NCI-H82 (cell line): ENCODE data around the gene NUDCD3.

ENCODE experiments used
- DNase-seq: peaks from one replicate; lab custom pipeline; 2025; lab: John Stamatoyannopoulos, UW

NUDCD3 gene

DNA sequence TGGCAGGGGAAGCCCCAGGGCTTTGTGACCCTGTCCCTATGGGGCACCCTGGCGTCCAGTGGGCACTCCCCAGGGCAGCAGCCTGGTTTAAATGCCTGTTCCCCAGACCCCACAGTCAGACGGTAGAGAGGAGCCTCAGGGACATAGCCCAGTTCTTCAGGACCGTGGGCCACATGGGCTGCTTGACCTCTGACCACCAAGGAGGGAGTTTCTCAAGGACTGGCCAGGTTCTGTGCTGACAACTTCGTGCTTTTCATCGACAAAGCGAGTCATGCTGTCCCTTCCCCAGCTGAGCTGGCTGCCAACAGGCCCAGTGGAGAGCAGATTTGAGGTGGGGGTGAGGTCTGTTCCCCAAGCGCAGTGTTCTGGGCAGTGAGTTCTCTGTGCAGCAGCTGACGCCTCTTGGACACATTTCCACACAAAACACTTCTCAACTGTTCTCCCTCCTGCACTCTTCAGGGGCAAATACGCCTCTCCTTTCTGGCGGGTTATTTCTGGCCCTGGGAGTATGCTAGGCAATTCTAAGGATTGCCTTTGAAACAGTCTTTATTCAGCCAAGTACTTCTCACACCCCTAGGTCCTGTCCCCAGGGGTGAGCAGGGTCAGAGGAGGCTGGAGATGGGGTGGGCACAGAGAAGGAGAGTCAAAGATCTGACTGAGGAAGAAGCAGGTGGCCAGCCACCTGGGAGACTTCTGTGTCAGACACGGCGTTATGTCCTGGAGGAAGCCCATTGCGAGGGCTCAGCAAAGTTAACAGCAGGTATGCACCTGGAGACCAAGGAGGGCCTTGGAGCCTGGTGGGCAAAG, 107.8 kb downstream of the NUDCD3 start:
- DNase-seq: no peak

GRCh38 chr7:44381494-44382220, 108.8 kb downstream of the NUDCD3 start:
- DNase-seq: no peak

- DNase-seq: no peak
Observed at GRCh38 chr7:44380831-44381493, 109.5 kb downstream of the NUDCD3 start.

DNA sequence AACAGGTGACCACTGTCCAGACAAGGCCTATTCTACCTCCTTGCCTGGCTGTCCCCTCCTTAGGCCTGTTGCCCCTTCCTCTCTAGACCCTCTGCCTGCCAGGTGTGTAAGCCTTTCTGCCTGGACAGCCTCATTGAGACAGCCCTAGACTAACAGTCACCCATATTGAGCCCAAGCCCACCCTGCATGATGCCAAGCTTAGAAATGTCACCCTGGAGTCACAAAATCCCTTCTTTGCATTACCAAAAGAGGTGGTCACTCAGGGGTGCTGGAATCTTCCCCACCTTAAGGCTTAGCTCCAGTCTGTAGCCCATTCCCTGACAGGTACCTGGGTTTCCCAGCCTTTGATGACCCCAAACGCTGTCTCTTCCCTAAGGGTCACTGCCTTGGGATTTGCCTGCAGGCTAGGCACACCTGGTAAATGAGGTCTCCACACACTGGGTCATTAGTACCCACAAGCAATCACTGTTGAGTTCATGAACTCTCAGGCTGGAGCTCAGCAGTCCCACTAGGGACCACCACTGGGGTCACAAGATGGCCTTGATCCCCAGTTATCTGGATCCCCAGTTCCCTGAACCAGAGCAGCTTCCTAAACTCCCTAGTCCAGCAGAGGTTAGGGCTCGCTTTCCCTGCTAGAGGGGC, 110.1 kb downstream of the NUDCD3 start:
- no peak for DNase-seq

- DNase-seq: no peak
Observed at GRCh38 chr7:44379366-44380188, 110.9 kb downstream of the NUDCD3 start.

DNA sequence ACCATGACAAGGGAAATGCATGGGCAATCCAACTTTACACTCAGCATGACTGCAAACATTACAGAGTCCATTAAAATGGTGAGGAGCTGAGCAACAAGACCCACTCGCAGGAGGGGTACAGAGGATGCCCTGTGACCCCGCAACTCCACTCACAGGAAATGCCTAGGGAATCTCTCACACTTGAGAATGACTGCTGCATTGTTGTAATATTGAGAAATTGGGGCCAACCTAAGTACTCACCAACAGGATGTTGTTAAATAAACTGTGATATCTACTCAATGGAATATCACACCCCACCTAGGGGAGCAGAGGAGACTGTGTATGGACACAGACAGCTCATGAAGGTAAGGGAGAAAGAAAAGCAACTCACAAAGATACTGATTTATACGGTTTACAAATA, 111.7 kb downstream of the NUDCD3 start:
- no peak for DNase-seq

- no peak for DNase-seq
Observed at GRCh38 chr7:44377681-44378421, 112.6 kb downstream of the NUDCD3 start.

DNA sequence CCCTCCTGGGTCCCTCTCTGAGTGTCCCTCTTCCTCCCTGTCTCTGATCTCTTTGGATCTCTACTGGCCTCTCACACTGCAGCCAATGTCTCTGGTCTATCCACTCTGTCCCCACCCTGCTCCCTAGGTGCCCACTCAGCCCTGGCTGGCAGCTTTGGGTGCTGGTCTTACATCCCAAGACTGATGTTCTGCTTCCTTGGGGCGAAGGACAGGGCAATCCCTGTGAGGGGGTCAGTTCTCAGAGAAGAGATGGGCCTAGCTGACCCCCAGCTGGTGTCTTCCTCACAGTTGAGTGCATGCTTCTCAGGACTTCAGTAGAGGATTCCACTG, 113.4 kb downstream of the NUDCD3 start:
- no peak for DNase-seq

- DNase-seq: no peak
Observed at GRCh38 chr7:44376429-44377133, 113.9 kb downstream of the NUDCD3 start.

GRCh38 chr7:44375926-44376342, 114.5 kb downstream of the NUDCD3 start:
- DNase-seq: no peak

- DNase-seq: peak; percentile 30
Observed at GRCh38 chr7:44375236-44375699, 115.2 kb downstream of the NUDCD3 start.

DNA sequence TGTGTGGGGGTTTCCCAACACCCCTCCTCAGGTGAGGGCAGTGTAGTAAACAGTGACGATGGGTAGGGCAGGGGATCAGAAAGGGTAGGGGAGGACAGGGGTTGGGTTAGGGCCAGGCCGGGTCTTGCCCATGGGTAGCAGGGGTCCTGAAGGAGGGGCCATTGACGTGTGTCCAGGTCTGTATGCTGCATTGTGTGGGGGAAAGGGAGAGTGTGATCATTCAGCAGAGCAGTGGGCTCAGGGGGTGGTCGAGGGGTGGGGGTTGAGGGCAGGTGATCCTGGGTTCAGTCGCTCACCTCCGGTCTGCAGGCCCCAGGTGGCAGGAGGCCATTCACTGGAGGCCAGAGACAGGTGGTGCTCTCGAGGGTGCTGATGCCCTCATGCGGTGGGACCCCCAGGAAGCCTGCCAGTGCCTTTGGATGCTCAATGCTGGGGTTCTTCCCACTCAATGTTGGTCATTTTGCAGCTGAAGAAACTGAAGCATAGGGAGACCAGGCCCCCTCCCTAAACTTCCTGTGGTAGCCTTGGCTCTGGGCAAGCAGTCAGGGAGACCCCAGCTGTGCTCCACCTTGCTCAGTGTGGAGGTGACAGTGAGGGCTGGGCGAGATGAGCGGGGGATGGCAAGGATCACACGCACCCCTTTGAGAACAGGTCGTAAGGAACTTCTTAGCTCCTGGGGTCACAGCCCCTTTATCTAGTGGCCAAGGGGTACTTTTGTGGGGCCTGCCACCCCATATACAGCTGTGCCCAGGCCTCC, 116.3 kb downstream of the NUDCD3 start:
- no peak for DNase-seq

GRCh38 chr7:44373418-44373740, 117.1 kb downstream of the NUDCD3 start:
- DNase-seq: no peak

- DNase-seq: no peak
Observed at GRCh38 chr7:44372560-44373417, 117.7 kb downstream of the NUDCD3 start.

DNA sequence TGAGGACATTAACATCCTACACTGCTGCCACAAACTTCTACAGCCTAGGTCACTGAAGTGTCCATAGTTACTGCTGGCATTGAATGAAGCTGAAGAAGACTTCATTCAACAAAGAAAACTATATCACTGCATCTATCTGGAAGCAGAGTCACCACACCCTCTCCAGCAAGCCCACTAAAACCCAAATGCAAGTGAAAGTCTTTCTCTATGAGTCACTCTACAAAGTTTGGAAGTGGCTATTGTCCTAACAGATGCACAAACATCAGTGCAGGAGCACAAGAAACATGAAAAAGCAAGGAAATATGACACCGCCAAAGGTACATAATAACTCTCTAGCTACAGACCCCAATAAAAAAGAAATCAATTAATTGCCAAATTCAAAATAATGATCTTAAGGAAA, 121.6 kb downstream of the NUDCD3 start:
- no peak for DNase-seq

DNA sequence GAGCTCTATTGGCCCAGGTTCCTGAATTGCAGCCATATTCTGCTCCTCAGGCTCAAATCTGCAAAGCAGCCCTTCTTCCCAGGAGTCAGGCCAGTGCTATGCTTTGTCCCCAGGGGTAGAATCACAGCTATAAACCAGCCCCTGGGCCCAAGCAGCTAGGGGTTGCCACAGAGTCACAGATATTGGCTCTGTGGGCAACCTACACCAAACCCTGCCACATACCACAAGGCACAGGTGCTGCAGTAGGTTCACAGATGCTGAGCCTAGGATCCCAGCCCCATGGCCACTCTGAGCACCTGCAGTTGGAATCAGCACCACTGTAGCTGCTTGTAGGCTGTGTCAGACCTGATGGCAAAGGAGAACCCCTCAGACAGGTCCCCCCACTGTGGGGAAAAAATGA, 122.0 kb downstream of the NUDCD3 start:
- DNase-seq: no peak

- no peak for DNase-seq
Observed at GRCh38 chr7:44367475-44368043, 122.9 kb downstream of the NUDCD3 start.

- DNase-seq: no peak
Observed at GRCh38 chr7:44366986-44367385, 123.5 kb downstream of the NUDCD3 start.
